GM21423 (cell line): Measurements from ENCODE around the gene LEP.

Experiments
- ATAC-seq: cut with Tn5 transposase; IDR thresholded peaks from one replicate; pipeline ENCODE4 v1.9.1; 2021; ENCODE audit warnings: mild to moderate bottlenecking, moderate library complexity; ENCODE audit not compliant: unreplicated experiment

Gene LEP

DNA sequence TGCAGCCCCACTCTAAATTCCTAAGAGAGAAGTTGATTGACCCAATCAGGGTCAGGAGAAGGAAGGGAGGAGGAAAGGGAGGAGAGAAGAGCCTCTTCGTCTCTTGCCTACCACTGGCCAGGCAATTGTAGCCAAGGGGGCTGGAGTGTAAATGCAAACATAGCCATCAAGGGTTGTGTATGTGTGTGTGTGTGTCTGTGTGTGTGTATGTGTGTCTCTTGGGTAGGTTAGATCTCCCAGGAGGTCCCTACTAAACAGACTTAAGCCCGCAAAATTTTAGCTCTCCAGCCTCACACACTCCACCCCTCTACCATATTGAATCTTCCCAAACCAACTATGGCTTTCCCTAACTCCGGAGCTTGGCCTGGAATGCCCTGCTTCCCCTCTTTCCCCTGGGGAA, 3.8 kb downstream of the LEP start:
- ATAC-seq = no peak

DNA sequence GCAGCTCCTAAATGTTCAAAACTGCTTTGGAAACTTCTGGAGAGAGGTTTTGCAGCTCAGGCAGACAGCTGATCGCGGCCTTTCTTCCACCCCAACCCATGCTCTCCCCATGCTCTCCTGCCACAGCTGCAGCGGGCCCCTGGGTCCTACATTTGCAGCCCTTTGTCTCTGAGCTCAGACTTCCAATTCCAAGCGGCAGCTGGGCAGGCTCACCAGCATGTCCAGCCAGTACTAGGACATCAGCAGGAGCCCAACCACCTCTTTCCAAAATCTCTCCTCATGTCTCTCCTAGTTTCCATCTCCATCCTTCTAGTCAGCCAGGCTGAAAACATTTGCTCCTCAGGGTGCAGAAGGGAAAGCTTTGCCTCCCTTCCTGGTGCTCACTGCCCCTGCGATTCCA, 6.0 kb downstream of the LEP start:
- no peak for ATAC-seq

DNA sequence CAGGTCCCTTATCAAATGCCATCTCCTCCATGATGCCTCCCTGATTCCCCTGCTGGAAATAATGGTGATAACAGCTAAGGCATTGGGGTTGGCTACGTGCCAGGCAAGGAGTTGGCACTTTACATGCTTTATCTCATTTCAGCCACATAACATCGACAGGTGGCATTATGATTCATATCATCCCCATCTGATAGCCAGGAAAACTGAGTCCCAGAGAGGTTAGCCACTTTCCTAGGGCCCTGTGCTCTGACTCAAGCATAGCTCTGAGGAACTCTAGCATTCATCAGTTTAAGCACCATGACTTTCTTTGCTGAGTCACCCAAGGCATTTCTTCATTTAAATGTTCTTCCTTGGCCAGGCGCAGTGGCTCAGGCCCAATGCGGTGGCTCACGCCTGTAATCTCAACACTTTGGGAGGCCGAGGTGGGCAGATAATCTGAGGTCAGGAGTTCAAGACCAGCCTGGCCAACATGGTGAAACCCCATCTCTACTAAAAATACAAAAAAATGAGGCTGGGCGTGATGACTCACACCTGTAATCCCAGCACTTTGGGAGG, 6.6 kb downstream of the LEP start:
- ATAC-seq = no peak

DNA sequence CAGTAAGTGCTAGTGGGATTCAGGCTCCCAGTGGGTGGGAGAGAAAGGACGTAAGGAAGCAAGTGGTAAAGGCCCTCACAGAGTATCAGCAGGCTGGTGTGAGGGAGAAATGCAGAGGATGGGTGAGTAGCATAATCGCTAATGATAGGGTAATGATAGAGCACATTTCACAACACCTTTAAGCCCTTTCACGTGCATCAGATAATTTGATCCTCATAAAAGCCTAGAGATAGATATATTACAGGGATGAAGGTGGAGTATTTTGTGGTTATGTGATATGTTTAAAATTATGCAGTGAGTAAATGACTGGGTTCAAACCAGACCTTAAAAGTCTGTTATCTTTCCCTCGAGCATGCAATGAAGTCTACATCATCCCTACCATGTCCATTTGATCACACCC, 10.3 kb downstream of the LEP start:
- ATAC-seq = no peak

DNA sequence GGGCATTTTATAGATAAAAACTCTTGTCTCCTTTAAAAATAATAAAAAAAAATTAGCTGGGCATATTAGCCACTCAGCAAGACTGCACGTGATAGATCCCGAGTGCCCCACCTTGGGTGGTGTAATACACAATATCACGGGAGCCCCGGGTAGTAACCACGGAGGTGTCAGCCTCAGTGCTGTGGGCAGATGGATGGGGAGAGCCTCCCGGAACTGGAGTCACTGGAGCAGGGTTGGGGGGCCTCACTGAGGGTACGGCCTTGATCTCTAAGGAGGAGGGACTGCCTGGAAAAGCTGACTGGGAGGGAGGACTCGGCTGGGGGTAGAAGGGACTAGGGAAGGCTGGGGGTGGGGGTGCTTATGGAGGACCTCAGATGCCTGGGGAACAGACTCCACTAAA, 12.6 kb downstream of the LEP start:
- ATAC-seq = no peak

DNA sequence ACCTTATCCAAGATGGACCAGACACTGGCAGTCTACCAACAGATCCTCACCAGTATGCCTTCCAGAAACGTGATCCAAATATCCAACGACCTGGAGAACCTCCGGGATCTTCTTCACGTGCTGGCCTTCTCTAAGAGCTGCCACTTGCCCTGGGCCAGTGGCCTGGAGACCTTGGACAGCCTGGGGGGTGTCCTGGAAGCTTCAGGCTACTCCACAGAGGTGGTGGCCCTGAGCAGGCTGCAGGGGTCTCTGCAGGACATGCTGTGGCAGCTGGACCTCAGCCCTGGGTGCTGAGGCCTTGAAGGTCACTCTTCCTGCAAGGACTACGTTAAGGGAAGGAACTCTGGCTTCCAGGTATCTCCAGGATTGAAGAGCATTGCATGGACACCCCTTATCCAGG, 13.4 kb downstream of the LEP start:
- ATAC-seq = no peak

DNA sequence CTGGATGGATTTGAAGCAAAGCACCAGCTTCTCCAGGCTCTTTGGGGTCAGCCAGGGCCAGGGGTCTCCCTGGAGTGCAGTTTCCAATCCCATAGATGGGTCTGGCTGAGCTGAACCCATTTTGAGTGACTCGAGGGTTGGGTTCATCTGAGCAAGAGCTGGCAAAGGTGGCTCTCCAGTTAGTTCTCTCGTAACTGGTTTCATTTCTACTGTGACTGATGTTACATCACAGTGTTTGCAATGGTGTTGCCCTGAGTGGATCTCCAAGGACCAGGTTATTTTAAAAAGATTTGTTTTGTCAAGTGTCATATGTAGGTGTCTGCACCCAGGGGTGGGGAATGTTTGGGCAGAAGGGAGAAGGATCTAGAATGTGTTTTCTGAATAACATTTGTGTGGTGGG, 14.2 kb downstream of the LEP start:
- no peak for ATAC-seq

DNA sequence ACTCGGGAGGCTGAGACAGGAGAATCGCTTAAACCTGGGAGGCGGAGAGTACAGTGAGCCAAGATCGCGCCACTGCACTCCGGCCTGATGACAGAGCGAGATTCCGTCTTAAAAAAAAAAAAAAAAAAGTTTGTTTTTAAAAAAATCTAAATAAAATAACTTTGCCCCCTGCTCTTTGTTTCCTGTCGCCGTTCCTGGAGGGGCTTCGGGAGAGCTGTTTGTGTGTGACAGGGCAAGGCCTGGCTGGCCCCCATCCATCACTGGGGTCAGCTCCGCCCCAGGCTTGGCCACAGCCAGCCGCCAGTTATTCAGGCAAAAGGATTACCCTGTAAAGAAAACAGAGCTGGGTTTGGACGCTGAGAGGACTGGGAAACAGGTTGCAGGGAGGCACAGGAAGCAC, 16.4 kb downstream of the LEP start:
- no peak for ATAC-seq

DNA sequence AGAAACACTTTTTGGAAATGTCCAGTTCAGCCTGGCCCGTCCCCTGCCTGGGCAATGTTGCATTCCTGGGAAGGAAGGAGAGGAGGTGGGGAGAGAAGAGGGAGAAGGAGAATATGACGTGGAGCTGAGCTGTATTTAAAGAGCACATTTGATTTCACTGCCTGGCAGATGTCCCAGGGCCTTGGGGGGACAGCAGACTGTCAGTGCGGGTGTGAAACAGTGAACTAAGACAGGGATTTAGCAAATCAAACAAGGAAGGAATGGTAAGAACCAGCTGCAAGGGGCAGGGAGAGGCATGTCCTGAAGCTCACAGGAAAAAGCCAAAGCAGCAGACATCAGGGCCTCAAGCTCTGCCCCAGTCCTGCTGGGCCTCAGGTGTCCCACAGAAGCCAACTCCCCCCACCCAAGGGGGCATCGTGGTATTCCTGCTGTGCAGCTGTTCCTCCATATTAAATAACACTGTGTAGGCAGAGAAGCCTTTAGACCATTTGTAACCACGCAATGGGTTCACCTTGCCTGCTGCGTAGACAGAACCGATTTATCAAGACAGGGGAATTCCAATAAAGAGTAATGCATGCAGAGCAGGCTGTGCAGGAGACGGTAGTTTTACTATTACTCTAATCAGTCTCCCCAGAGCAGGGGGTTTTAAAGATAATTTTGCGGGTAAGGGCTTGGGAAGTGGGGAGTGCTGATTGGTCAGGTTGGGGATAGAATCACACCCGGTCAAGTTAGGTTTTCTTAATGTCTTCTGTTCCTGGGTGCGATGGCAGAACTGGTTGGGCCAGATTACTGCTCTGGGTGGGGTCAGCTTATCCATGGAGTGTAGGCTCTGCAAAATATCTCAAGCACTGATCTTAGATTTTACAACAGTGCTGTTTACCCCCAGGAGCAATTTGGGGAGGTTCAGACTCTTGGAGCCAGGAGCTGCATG, 18.3 kb downstream of the LEP start:
- ATAC-seq = no peak

DNA sequence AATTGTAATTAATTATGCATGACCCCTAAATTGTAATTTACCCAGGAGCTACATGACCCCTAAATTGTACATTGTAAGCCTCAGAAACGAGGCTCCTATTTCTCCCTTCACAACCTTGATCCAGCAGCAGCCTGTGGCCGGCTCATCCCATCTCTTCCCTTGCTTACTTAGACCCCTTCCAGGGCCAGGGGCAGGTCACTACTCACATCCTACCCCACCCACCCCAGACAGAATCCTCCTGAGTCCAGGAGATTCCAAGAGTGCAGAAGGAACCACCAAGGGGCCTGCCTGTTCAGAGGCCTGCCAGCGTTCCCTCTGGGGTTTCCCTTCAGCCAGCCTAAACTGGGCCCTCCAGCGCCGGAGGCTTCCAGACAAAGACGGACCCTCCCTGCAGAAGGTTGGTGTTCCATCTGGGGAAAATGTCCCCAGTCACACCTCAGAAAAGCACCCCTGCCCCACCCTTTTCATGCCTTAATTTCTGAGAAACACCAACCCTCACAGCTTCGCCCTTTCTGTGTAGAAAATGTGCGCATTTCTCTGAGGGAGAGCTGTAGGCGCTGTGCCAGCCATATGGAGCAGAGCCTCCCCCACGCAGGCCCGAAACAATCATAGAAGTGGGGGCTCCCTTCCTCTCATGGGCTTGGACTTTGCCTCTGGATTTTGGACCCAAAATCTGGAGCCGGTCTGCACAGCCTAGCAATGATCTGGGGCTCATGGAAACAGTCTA, 19.2 kb downstream of the LEP start:
- no peak for ATAC-seq

DNA sequence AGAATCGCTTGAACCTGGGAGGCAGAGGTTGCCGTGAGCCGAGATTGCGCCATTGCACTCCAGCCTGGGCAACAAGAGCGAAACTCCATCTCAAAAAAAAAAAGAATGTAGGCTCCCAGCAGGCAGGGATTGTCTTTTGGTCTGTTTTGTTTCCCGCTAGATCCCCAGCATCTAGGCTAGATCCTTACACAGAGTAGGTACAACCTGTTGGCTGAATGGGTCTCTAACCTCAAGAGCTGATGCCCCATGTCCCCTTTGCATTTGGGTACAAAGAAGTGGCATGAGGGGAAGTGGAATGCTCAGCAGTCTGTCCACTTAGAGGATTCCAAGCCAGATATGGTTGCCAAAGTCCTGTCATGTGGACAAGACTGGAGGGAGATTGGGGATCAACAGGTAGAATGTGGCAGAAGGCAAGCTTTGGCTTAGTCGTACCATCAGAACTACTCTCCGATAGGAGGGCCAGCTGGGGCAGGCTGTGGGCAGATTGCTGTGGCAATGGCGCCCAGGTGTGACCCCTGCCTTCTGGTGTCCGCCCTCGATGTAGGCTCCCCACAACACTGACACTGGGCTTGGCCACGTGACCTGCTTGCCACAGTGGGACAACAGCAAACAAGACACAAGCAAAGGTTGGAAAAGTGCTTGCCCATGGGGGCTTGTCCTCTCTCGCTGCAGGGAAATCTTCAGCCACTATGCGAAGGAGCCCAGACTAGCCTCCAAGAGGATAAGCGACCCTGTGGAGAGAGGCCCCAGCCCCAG, 21.4 kb downstream of the LEP start:
- ATAC-seq = no peak

DNA sequence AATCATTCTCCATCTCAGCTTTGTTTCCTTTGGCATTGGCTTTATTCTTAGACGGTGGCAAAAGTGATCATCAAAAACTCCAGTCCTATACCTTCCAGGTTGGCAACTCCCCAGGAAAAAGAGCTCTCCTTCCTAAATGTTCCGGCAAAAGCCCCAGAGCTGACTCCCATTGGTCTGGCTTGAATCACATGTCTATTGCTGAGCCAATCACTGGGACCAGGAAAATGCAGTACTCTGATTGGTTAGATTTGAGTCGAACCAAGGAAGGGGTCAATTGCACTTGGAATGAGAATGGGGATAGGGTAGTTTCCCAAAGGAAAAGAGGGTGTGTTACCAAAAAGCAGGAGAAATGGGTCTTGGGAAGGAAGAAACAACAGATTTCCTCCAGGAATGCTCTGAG, 22.3 kb downstream of the LEP start:
- no peak for ATAC-seq

DNA sequence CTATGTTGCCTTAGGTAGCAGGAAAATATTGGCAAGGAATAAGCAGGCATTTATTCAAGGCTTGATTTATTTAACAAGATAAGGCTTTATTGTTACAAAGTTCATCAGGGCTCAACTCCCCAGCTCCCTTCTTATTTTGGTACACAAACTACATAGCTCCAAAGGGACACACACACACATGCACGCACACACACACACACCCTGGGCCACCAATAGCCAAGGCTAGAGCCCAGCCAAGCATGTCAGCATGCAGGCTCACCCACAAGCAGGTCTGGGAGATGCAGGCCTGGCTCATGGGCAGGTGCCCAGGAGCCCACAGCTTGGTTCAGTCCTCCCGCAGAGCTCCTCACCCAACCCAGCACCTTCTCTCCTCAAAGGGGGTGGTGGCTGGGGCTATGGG, 23.4 kb downstream of the LEP start:
- ATAC-seq = no peak

DNA sequence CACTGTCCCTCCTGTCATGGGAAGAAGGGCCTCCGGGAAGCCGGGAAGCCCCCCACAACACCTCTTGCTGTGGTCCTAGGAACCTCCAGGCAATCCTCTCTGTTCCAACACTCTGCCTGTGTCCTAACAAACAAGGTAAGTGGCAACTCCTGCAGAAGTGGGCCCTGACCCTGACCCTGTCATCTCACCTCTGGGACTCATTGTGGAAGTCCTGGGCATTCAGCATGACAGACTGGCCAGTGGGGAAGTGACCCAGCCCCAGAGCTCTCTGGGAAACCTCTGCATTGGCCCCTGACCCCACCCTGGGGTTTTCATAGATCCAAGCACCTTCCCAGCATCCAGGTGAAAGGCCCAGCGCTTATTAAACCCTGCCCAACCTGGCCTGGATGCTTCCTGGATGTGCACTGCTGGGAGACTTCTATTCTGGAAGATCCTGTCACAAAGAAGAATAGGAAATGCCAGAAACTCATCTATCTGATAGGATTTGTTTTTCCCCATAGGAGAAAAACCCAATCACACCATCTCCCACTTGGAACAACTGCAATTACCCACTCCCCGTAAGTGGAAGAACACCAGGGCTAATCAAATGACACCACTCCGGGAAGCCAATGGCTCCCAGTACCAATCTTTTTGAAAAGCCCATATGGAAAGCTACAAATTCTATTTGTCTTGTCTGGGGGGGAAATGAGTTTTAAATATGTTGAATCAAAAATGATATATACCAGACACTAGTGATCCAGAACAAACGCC, 24.3 kb downstream of the LEP start:
- no peak for ATAC-seq

DNA sequence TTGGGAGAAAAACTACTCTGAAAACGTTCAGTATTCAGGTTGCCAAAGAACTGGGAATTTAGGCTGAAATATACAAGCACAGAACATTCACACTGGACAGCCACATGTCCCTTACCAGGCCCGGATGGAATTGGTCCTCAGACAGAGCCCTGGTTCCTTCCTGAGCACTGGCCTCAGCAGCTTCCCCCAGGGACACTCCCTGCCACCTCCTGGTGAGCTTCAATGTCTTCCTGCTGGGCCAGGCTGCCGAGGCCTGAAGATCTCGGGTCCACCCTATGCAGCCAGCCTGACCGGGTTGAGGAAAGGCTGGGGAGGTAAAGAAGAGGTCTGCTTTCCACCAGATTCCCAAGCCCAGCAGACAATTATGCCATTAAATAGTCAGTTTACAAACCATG, 24.8 kb downstream of the LEP start:
- ATAC-seq = no peak

DNA sequence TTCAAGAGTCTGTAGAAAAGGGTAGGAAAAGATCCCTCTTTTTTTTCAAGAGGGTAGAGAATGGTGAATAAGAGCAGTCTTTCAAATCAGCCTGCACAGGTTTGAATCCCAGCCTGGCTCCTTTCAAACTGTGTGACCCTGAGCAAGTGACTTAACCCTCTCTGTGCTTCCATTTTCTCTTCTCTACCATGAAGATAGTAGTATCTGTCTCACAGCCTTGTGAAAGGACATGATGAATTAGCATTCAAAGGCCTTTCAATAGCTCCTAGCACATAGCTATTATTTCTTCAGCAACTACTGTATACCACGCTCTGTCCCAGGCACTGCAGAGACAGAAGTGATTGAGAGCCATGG, 25.4 kb downstream of the LEP start:
- ATAC-seq = no peak

DNA sequence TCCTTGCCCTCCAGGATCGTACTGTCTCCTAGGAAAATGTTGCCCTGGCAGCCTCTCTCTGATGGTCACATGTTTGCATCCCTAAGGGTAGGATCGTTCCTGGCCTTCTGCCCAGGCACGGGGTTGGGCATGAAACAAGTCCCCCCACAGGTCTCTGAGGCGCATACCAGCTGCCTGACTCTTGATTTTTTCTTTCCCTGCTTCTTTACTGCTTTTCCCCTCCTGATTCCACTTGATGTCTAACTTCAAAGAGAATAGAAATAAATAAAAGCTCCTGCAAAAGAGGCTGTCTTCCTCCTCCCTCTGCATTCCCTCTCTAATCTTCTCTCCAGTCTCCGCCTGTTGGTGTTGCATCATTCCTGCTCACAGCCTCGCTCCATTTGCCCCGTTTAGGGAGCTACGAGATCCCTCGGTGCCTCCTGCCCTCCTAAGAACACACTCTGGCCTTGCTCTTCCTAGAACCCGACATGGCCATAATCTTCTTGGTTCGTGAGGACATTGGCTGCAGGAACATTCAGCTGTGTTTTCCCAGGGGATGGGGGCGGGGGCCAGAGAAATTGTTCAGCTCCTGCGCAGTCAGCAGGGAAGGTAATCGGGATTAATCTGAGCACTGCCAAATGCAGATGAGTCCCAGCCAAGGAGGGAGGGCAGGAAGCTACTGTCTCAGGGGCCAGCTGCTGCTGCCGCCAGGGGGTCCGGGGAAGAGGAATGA, 26.0 kb downstream of the LEP start:
- no peak for ATAC-seq

DNA sequence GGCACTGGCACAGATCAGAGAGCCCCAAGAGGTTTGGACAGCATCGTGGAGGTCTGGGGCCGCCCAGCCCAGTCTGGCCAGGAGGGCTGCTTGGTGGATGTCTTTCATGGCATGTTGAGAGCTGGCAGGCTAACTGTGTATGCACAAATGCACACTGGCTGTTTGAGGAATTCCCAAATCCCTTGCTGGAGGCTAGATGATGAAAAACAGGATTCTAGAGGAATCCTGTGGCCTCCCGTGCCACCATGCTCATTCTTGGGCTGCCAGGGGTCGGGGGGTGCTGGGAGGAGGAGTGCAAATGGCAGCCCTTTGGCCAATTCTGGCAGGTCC, 26.5 kb downstream of the LEP start:
- no peak for ATAC-seq

DNA sequence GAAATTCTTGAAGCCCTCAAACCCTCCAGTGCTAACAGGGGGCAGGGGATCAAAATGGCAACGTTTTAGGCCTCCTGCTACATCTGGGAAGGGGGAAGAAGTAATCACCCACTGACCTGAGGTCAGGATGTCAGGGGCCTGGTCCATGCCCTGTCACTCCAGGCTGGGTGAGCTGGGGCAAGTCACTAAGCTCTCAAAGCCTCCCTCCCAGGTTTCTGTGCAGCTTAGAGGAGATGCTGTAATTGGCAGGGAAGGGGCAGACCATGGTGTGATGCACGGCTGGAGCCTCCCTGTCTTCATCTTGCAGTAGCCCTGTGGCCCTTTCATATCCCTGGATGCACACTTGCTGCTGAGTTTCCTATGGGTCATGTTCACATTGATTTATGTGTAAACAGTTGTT, 27.2 kb downstream of the LEP start:
- no peak for ATAC-seq

DNA sequence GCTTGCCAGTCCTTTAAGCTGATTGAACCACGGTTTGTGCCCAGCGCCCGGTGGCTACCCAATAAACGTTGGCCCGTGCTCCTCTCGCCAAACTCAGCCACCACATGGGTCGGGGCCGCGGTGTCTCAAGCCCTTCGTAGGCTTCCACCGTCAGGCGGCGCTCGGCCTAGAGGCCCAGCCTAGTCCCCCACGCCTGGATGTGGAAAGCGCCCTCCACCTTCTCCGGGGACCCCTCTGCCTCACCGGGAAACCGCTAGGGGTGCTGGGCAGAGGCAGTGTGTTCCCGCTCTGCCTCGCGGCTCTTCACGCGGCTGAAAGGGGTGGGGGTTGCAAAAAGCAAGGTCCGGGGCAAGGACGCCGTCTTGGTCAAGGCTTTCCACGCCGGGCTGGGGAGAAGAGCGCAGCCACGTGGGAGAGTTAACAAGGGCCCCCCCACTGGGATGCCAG, 29.8 kb downstream of the LEP start:
- no peak for ATAC-seq
